SU-DHL-6 (cell line): ENCODE measurements around the gene GZMM.

ENCODE experiments used
- H2AFZ ChIP-seq: fragments of 200-600 bp; sonication (generic); 2 replicates; pipeline ENCODE4 v1.6.1; 2014; ENCODE audit warnings: low read depth, mild to moderate bottlenecking, moderate library complexity, mixed read lengths, antibody characterized with exemption, low read length; ENCODE audit not compliant: severe bottlenecking
- H3F3A ChIP-seq: fragments of 200-600 bp; shearing (Covaris generic); 2 replicates; pipeline ENCODE4 v1.6.0; 2016; ENCODE audit warnings: antibody characterized with exemption, mild to moderate bottlenecking; ENCODE audit not compliant: insufficient read depth
- H3K27ac ChIP-seq: fragments of 200-600 bp; sonication (generic); 2 replicates; pipeline ENCODE4 v1.5.1; 2016; ENCODE audit warnings: low read depth, mild to moderate bottlenecking, low read length, moderate library complexity, mixed read lengths
- H3K27me3 ChIP-seq: fragments of 200-600 bp; sonication (generic), shearing (Covaris generic); 2 replicates; pipeline ENCODE4 v1.6.0; 2014; ENCODE audit warnings: mild to moderate bottlenecking, low read length
- H3K36me3 ChIP-seq: fragments of 200-600 bp; sonication (generic); 2 replicates; pipeline ENCODE4 v1.6.1; 2014; ENCODE audit warnings: mild to moderate bottlenecking, low read length, mixed read lengths
- H3K4me2 ChIP-seq: fragments of 300-600, 200-600 bp; shearing (Covaris generic), sonication (generic); 2 replicates; pipeline ENCODE4 v1.6.0; 2014; ENCODE audit warnings: low read length, low read depth, mild to moderate bottlenecking; ENCODE audit not compliant: poor library complexity, severe bottlenecking
- H3K4me3 ChIP-seq: fragments of 200-600 bp; sonication (generic); 2 replicates; pipeline ENCODE4 v1.5.1; 2014; ENCODE audit warnings: antibody characterized with exemption, low read length, mild to moderate bottlenecking, mixed read lengths; ENCODE audit not compliant: insufficient read depth, poor library complexity, severe bottlenecking
- H3K79me2 ChIP-seq: fragments of 200-600 bp; sonication (generic); 2 replicates; pipeline ENCODE4 v1.6.1; 2014; ENCODE audit warnings: mild to moderate bottlenecking, low read length, moderate library complexity; ENCODE audit not compliant: insufficient read depth
- H3K9ac ChIP-seq: fragments of 200-600 bp; sonication (generic); 2 replicates; pipeline ENCODE4 v1.7.0; 2014; ENCODE audit warnings: mild to moderate bottlenecking, low read length
- H3K9me2 ChIP-seq: fragments of 200-600 bp; sonication (generic); replicated peaks from 2 replicates; pipeline ENCODE4 v1.6.1; 2014; ENCODE audit warnings: low read length; ENCODE audit not compliant: insufficient read depth
- H3K9me3 ChIP-seq: fragments of 200-600 bp; sonication (generic); 2 replicates; pipeline ENCODE4 v1.6.1; 2014; ENCODE audit warnings: low read length, mixed read lengths; ENCODE audit not compliant: insufficient read depth
- H4K20me1 ChIP-seq: fragments of 200-600 bp; sonication (generic); 2 replicates; pipeline ENCODE4 v1.6.1; 2014; ENCODE audit warnings: low read depth, mild to moderate bottlenecking, antibody characterized with exemption, low read length, moderate library complexity, mixed read lengths
- EZH2phosphoT487 ChIP-seq: fragments of 200-600 bp; sonication (generic), shearing (Covaris generic); conservative IDR thresholded peaks from 2 replicates; pipeline ENCODE4 v1.6.1; 2018; ENCODE audit warnings: mild to moderate bottlenecking, antibody characterized with exemption, low read length, moderate library complexity, mixed read lengths
- TF ChIP-seq, protein P1 (sequence below): fragments of 200-600 bp; sonication (generic); IDR thresholded peaks from one replicate; pipeline ENCODE4 v1.5.1; 2017; ENCODE audit warnings: antibody characterized with exemption, mild to moderate bottlenecking, low read length, moderate library complexity; ENCODE audit not compliant: insufficient read depth, poor library complexity, severe bottlenecking

Gene GZMM

GRCh38 chr19:596263-596655, 52.4 kb downstream of the GZMM start:
- Histone ChIP-seq H4K20me1 (no peaks in the 10 kb centered on the region), H2AFZ (no peak overlapping the region), H3K4me3 (no peak overlapping the region), H3K27me3 (no peaks in the 10 kb centered on the region), H3K9me3 (no peaks in the 10 kb centered on the region), H3K36me3 (no peaks in the 10 kb centered on the region), H3K9me2 (no peaks in the 10 kb centered on the region), H3K27ac (no peak overlapping the region), H3K9ac (no peak overlapping the region), H3F3A (no peaks in the 10 kb centered on the region), H3K4me2 (no peak overlapping the region), H3K79me2 (no peaks in the 10 kb centered on the region)
- TF ChIP-seq, protein P1, sequence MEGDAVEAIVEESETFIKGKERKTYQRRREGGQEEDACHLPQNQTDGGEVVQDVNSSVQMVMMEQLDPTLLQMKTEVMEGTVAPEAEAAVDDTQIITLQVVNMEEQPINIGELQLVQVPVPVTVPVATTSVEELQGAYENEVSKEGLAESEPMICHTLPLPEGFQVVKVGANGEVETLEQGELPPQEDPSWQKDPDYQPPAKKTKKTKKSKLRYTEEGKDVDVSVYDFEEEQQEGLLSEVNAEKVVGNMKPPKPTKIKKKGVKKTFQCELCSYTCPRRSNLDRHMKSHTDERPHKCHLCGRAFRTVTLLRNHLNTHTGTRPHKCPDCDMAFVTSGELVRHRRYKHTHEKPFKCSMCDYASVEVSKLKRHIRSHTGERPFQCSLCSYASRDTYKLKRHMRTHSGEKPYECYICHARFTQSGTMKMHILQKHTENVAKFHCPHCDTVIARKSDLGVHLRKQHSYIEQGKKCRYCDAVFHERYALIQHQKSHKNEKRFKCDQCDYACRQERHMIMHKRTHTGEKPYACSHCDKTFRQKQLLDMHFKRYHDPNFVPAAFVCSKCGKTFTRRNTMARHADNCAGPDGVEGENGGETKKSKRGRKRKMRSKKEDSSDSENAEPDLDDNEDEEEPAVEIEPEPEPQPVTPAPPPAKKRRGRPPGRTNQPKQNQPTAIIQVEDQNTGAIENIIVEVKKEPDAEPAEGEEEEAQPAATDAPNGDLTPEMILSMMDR: no peak
- TF ChIP-seq EZH2phosphoT487: no peak

DNA sequence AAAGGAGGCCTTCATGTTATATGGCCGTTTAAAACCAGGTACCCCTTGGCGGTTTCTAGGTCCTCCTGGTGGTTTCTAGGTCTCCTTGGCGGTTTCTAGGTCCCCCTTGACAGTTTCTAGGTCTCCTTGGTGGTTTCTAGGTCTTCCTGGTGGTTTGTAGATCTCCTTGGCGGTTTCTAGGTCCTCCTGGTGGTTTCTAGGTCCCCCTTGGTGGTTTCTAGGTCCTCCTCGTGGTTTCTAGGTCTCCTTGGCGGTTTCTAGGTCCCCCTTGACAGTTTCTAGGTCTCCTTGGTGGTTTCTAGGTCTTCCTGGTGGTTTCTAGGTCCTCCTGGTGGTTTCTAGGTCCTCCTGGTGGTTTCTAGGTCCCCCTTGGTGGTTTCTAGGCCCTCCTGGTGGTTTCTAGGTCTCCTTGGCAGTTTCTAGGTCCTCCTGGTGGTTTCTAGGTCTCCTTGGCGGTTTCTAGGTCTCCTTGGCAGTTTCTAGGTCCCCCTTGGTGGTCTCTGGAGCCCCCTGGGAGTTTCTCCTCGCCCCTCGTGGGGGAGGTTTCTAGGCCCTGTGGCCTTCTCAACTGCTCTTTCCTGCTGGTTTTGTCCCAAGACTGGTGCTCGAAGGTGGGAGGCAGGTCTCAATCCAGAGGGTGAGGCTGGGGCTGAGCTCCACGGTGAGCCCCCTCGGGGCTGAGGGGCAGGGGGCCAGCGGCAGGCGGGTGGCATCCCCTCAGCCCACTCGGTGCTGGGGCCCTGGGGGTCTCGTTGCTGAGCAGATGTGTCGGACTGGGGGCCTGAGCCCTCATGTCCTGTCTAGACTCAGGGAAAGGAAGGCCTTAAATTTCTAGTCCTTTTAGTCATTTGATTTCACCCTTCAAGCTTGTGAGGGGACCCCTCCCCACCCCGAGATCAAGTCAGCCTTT, 53.8 kb downstream of the GZMM start:
- Histone ChIP-seq H3K79me2 (no peaks in the 10 kb centered on the region), H3K27me3 (no peaks in the 10 kb centered on the region), H4K20me1 (no peaks in the 10 kb centered on the region), H2AFZ (no peak overlapping the region), H3K4me3 (no peak overlapping the region), H3K36me3 (no peaks in the 10 kb centered on the region), H3F3A (no peaks in the 10 kb centered on the region), H3K9me3 (no peaks in the 10 kb centered on the region), H3K27ac (no peak overlapping the region), H3K9ac (no peak overlapping the region), H3K9me2 (no peaks in the 10 kb centered on the region), H3K4me2 (no peak overlapping the region)
- TF ChIP-seq, protein P1: no peak
- no peak for TF ChIP-seq EZH2phosphoT487
